ENCODE measurements around the gene EPB41L4B.

GRCh38 chr9:109290385-109290784 is 30.5 kb downstream of the EPB41L4B start:
- TF ChIP-seq, protein P1, sequence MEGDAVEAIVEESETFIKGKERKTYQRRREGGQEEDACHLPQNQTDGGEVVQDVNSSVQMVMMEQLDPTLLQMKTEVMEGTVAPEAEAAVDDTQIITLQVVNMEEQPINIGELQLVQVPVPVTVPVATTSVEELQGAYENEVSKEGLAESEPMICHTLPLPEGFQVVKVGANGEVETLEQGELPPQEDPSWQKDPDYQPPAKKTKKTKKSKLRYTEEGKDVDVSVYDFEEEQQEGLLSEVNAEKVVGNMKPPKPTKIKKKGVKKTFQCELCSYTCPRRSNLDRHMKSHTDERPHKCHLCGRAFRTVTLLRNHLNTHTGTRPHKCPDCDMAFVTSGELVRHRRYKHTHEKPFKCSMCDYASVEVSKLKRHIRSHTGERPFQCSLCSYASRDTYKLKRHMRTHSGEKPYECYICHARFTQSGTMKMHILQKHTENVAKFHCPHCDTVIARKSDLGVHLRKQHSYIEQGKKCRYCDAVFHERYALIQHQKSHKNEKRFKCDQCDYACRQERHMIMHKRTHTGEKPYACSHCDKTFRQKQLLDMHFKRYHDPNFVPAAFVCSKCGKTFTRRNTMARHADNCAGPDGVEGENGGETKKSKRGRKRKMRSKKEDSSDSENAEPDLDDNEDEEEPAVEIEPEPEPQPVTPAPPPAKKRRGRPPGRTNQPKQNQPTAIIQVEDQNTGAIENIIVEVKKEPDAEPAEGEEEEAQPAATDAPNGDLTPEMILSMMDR (IDR thresholded peaks at IDR 0.05 in 2 of 3, conservative IDR thresholded peaks at IDR 0.05 in 1 of 3; ENCODE audit: borderline replicate concordance in 1 of 3, insufficient read depth in 1 of 3, low read depth in 2 of 3, low read length in 2 of 3): no peak
- TF ChIP-seq ZFX (IDR thresholded peaks at IDR 0.05): no peak
- TF ChIP-seq SIN3A (IDR thresholded peaks at IDR 0.05; ENCODE audit: low read depth): no peak
- TF ChIP-seq POLR2A (IDR thresholded peaks at IDR 0.05; ENCODE audit: borderline replicate concordance, extremely low read depth, insufficient read depth, insufficient read length): no peak
- no peak for TF ChIP-seq YY1 (IDR thresholded peaks at IDR 0.05; ENCODE audit: extremely low read depth, insufficient replicate concordance, low read depth, low read length)
- TF ChIP-seq TCF7L2 (IDR thresholded peaks at IDR 0.05; ENCODE audit: borderline replicate concordance, extremely low read depth, insufficient read depth, insufficient read length): no peak
